Activated T-helper 1 cell treated with anti-CD3 and anti-CD28 coated beads, Interleukin-12 subunit alpha, Interleukin-12 subunit beta, Interleukin-2, Interleukin-4 antibody, amounts not matched to agents 30 ng/mL and 10 ng/mL and 1 ng/mL, durations not matched to agents 14 hours and 24 hours and 36 hours (primary cell): Measurements from ENCODE around the gene NEAT1. TPM values are rescaled to one million over a fixed set of nuclear protein-coding genes. Genes with fewer than 3 reads are reported as not detected.

ENCODE experiments used
- DNase-seq: peaks from one replicate; pipeline ENCODE4 v3.0.0; 2021; ENCODE audit warnings: low spot score
- H3K27ac Mint-ChIP-seq: one replicate; pipeline ENCODE4 v1.8.0; 2021; ENCODE audit warnings: mild to moderate bottlenecking, mixed read lengths
- H3K27me3 Mint-ChIP-seq: one replicate; pipeline ENCODE4 v1.8.0; 2022; ENCODE audit warnings: mild to moderate bottlenecking, moderate library complexity, mixed read lengths; ENCODE audit not compliant: insufficient read depth
- H3K36me3 Mint-ChIP-seq: one replicate; pipeline ENCODE4 v1.8.0; 2021; ENCODE audit warnings: low read depth, mixed read lengths
- H3K4me1 Mint-ChIP-seq: one replicate; pipeline ENCODE4 v1.8.0; 2021; ENCODE audit warnings: low read depth, mixed read lengths
- H3K4me3 Mint-ChIP-seq: one replicate; pipeline ENCODE4 v1.8.0; 2021; ENCODE audit warnings: mild to moderate bottlenecking, moderate library complexity, mixed read lengths
- H3K9me3 Mint-ChIP-seq: one replicate; pipeline ENCODE4 v1.8.0; 2021; ENCODE audit warnings: mixed read lengths
- intact Hi-C: fragments of 100-400 bp; cut with micrococcal nuclease; formaldehyde crosslinking; loops from one replicate; pipeline ENCODE4 v1.15.1; 2024
- total RNA-seq: library from RNA; stranded (reverse); gene quantifications from 2 replicates; pipeline ENCODE4 v1.2.3, GENCODE V29; 2022

Gene NEAT1
- total RNA-seq, 1 donor from 2014 or later, result 507 TPM

- Mint-ChIP-seq H3K27ac (peak overlapping the region; percentile 99), H3K4me1 (peaks cover 70% of the 10 kb centered on the region), H3K4me3 (peak overlapping the region; percentile 99), H3K27me3 (peaks cover 10% of the 10 kb centered on the region), H3K36me3 (peaks cover 60% of the 10 kb centered on the region), H3K9me3 (no peaks in the 10 kb centered on the region)
- DNase-seq, result peak; percentile 75
- intact Hi-C loops, result no loop called here
These were observed 2.7 kb downstream of the NEAT1 start for GRCh38 chr11:65425105-65425970.

- Mint-ChIP-seq H3K27ac (peak overlapping the region; percentile 99), H3K36me3 (peaks cover 62% of the 10 kb centered on the region), H3K27me3 (peaks cover 10% of the 10 kb centered on the region), H3K9me3 (no peaks in the 10 kb centered on the region), H3K4me1 (peaks cover 71% of the 10 kb centered on the region), H3K4me3 (peak overlapping the region; percentile 99)
- no peak for DNase-seq
- intact Hi-C loops, result loop anchor here (1.0 to 2.0 kb wide), 5 partner anchors 8 to 145 kb away; partner anchors contain the start of gene ZNRD2
These were observed 3.6 kb downstream of the NEAT1 start for GRCh38 chr11:65425971-65426838.

- H3K9me3 Mint-ChIP-seq, result no peaks in the 10 kb centered on the region
- H3K36me3 Mint-ChIP-seq, result peaks cover 63% of the 10 kb centered on the region
- intact Hi-C loops, result loop anchor here (1.0 to 2.0 kb wide), 5 partner anchors 9 to 144 kb away; partner anchors contain the start of gene ZNRD2
- no peak for DNase-seq
- peaks cover 10% of the 10 kb centered on the region for H3K27me3 Mint-ChIP-seq
- H3K4me3 Mint-ChIP-seq, result peak overlapping the region; percentile 99
- peaks cover 76% of the 10 kb centered on the region for H3K4me1 Mint-ChIP-seq
- peak overlapping the region; percentile 99 for H3K27ac Mint-ChIP-seq
These were observed 4.5 kb downstream of the NEAT1 start for GRCh38 chr11:65426839-65427690.

- no peaks in the 10 kb centered on the region for H3K9me3 Mint-ChIP-seq
- intact Hi-C loops, result loop anchor here (2.0 kb wide), 2 partner anchors 13 to 143 kb away; partner anchors contain the start of gene ZNRD2
- peaks cover 4% of the 10 kb centered on the region for H3K27me3 Mint-ChIP-seq
- H3K4me3 Mint-ChIP-seq, result peak overlapping the region; percentile 99
- peaks cover 84% of the 10 kb centered on the region for H3K4me1 Mint-ChIP-seq
- peak overlapping the region; percentile 99 for H3K27ac Mint-ChIP-seq
- DNase-seq, result no peak
- H3K36me3 Mint-ChIP-seq, result peaks cover 62% of the 10 kb centered on the region
These were observed 5.3 kb downstream of the NEAT1 start for GRCh38 chr11:65427691-65428577.

- Mint-ChIP-seq H3K4me1 (peaks cover 89% of the 10 kb centered on the region), H3K9me3 (no peaks in the 10 kb centered on the region), H3K27me3 (peaks cover 3% of the 10 kb centered on the region), H3K36me3 (peaks cover 60% of the 10 kb centered on the region), H3K4me3 (peak overlapping the region; percentile 99), H3K27ac (peak overlapping the region; percentile 99)
- intact Hi-C loops, result no loop called here
- no peak for DNase-seq
These were observed 6.0 kb downstream of the NEAT1 start for GRCh38 chr11:65428578-65429067.

GRCh38 chr11:65429068-65429681, 6.6 kb downstream of the NEAT1 start:
- intact Hi-C loops, result no loop called here
- DNase-seq, result no peak

GRCh38 chr11:65429724-65430405, 7.3 kb downstream of the NEAT1 start:
- H3K9me3 Mint-ChIP-seq, result no peaks in the 10 kb centered on the region
- no peaks in the 10 kb centered on the region for H3K27me3 Mint-ChIP-seq
- H3K27ac Mint-ChIP-seq, result peak overlapping the region; percentile 99
- peak; percentile 44 for DNase-seq
- intact Hi-C loops, result no loop called here
- peaks cover 92% of the 10 kb centered on the region for H3K4me1 Mint-ChIP-seq
- H3K36me3 Mint-ChIP-seq, result peaks cover 57% of the 10 kb centered on the region
- H3K4me3 Mint-ChIP-seq, result peak overlapping the region; percentile 99

More at GRCh38 chr11:65429068-65429681, 6.6 kb downstream of the NEAT1 start:
- H3K4me3 Mint-ChIP-seq, result peak overlapping the region; percentile 99
- H3K9me3 Mint-ChIP-seq, result no peaks in the 10 kb centered on the region
- H3K27me3 Mint-ChIP-seq, result no peaks in the 10 kb centered on the region
- H3K27ac Mint-ChIP-seq, result peak overlapping the region; percentile 99
- H3K36me3 Mint-ChIP-seq, result peaks cover 57% of the 10 kb centered on the region
- H3K4me1 Mint-ChIP-seq, result peaks cover 91% of the 10 kb centered on the region

GRCh38 chr11:65430406-65431217, 8.0 kb downstream of the NEAT1 start:
- Mint-ChIP-seq H3K4me3 (peak overlapping the region; percentile 99), H3K36me3 (peaks cover 57% of the 10 kb centered on the region)
- intact Hi-C loops, result loop anchor here (1.0 kb wide), 1 partner anchor 9 kb away; no protein-coding TSS in a partner anchor

GRCh38 chr11:65431451-65432099, 9.0 kb downstream of the NEAT1 start:
- peak; percentile 42 for DNase-seq
- Mint-ChIP-seq H3K4me1 (peaks cover 95% of the 10 kb centered on the region), H3K9me3 (no peaks in the 10 kb centered on the region), H3K36me3 (peaks cover 55% of the 10 kb centered on the region), H3K4me3 (peak overlapping the region; percentile 69), H3K27me3 (no peaks in the 10 kb centered on the region), H3K27ac (peak overlapping the region; percentile 75)
- intact Hi-C loops, result loop anchor here (1.0 to 2.0 kb wide), 2 partner anchors 8 to 23 kb away; no protein-coding TSS in a partner anchor

More at GRCh38 chr11:65430406-65431217, 8.0 kb downstream of the NEAT1 start:
- peaks cover 93% of the 10 kb centered on the region for H3K4me1 Mint-ChIP-seq
- H3K27ac Mint-ChIP-seq, result peak overlapping the region; percentile 99
- DNase-seq, result no peak
- H3K27me3 Mint-ChIP-seq, result no peaks in the 10 kb centered on the region
- no peaks in the 10 kb centered on the region for H3K9me3 Mint-ChIP-seq
